HG02938 (cell line): ENCODE measurements around the gene IGSF23.
"Not testable (repeated sequence)": the region's sequence is repeated elsewhere in the genome, so short reads cannot be mapped to it uniquely, and the experiment has no call there.

Experiments used
- ATAC-seq: cut with Tn5 transposase; IDR thresholded peaks from one replicate; pipeline ENCODE4 v1.9.1; 2021; ENCODE audit warnings: mild to moderate bottlenecking, moderate library complexity; ENCODE audit not compliant: unreplicated experiment

The IGSF23 gene

GRCh38 chr19:44610497-44610896 lies 2.9 kb upstream of the IGSF23 start:
- ATAC-seq = not testable (repeated sequence)

- no peak for ATAC-seq
Measured at GRCh38 chr19:44611812-44612295, 1.5 kb upstream of the IGSF23 start.

GRCh38 chr19:44614313-44614712 lies 950 bp downstream of the IGSF23 start:
- no peak for ATAC-seq

- no peak for ATAC-seq
Measured at GRCh38 chr19:44615863-44616247, 2.5 kb downstream of the IGSF23 start.

- ATAC-seq = no peak
Measured at GRCh38 chr19:44617110-44617880, 3.9 kb downstream of the IGSF23 start.

- ATAC-seq = no peak
Measured at GRCh38 chr19:44618640-44619357, 5.4 kb downstream of the IGSF23 start.

- no peak for ATAC-seq
Measured at GRCh38 chr19:44620667-44621066, 7.3 kb downstream of the IGSF23 start.

- ATAC-seq = no peak
Measured at GRCh38 chr19:44621367-44621766, 8.0 kb downstream of the IGSF23 start.

- ATAC-seq = no peak
Measured at GRCh38 chr19:44623080-44623479, 9.7 kb downstream of the IGSF23 start.

GRCh38 chr19:44623626-44624025 lies 10.3 kb downstream of the IGSF23 start:
- ATAC-seq = no peak

- ATAC-seq = no peak
Measured at GRCh38 chr19:44624840-44625354, 11.5 kb downstream of the IGSF23 start.

- not testable (repeated sequence) for ATAC-seq
Measured at GRCh38 chr19:44625637-44626036, 12.3 kb downstream of the IGSF23 start.

GRCh38 chr19:44626048-44626624 lies 12.8 kb downstream of the IGSF23 start:
- ATAC-seq = no peak

- no peak for ATAC-seq
Measured at GRCh38 chr19:44627631-44628030, 14.3 kb downstream of the IGSF23 start.

- no peak for ATAC-seq
Measured at GRCh38 chr19:44628793-44629192, 15.4 kb downstream of the IGSF23 start.

GRCh38 chr19:44631611-44632010 lies 18.2 kb downstream of the IGSF23 start:
- ATAC-seq = not testable (repeated sequence)

GRCh38 chr19:44634058-44634457 lies 20.7 kb downstream of the IGSF23 start:
- not testable (repeated sequence) for ATAC-seq

GRCh38 chr19:44634785-44635184 lies 21.4 kb downstream of the IGSF23 start:
- no peak for ATAC-seq

- ATAC-seq = no peak
Measured at GRCh38 chr19:44635581-44636438, 22.4 kb downstream of the IGSF23 start.
